H1 (cell line): ENCODE data around the gene POM121L2.

Experiments
- GTF2F1 ChIP-seq: IDR thresholded peaks from 2 replicates; pipeline ENCODE4 v1.6.1; 2012; ENCODE audit warnings: low read depth, low read length, improper control_type of control experiment, borderline replicate concordance
- TF ChIP-seq, protein P1 (sequence below), 3 experiments: IDR thresholded peaks; 1 replicate in 2 of 3; 2 replicates in 1 of 3; pipeline versions ENCODE4 v1.5.1 to v1.6.1; 2011; ENCODE audit warnings: low read length in 3 of 3, mild to moderate bottlenecking in 3 of 3, inconsistent platforms in 2 of 3, low read depth in 1 of 3, moderate library complexity in 1 of 3; ENCODE audit not compliant: insufficient read depth in 1 of 3; ENCODE audit errors: control extremely low read depth in 1 of 3

DNA sequence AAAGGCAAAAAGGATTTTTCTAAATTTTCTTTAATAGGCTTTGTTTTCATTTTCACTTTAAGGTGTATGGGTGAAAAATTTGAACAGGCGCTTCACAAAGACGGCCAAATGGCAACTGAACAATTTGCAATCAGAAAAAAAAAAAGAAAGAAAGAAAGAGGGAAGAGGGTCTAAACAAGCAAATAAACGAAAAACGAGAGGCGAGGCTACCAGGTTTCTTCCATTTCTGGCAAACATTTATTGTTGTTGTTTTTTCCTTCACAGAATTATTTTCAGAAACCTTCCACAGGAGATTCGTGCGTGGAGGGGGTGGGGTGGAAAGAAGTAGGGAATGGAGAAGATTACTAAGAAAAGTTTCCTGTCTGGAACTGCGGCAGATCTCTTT lies 24.3 kb downstream of the POM121L2 start:
- TF ChIP-seq, protein P1, sequence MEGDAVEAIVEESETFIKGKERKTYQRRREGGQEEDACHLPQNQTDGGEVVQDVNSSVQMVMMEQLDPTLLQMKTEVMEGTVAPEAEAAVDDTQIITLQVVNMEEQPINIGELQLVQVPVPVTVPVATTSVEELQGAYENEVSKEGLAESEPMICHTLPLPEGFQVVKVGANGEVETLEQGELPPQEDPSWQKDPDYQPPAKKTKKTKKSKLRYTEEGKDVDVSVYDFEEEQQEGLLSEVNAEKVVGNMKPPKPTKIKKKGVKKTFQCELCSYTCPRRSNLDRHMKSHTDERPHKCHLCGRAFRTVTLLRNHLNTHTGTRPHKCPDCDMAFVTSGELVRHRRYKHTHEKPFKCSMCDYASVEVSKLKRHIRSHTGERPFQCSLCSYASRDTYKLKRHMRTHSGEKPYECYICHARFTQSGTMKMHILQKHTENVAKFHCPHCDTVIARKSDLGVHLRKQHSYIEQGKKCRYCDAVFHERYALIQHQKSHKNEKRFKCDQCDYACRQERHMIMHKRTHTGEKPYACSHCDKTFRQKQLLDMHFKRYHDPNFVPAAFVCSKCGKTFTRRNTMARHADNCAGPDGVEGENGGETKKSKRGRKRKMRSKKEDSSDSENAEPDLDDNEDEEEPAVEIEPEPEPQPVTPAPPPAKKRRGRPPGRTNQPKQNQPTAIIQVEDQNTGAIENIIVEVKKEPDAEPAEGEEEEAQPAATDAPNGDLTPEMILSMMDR (IDR thresholded peaks at IDR 0.05; ENCODE audit: control extremely low read depth in 1 of 3, insufficient read depth in 1 of 3, low read depth in 1 of 3, low read length in 3 of 3), result no peak
- TF ChIP-seq GTF2F1, result no peak
